ENCODE measurements around the gene INAVA.
"Not testable (repeated sequence)": the region's sequence is repeated elsewhere in the genome, so short reads cannot be mapped to it uniquely, and the experiment has no call there.

The INAVA gene

DNA sequence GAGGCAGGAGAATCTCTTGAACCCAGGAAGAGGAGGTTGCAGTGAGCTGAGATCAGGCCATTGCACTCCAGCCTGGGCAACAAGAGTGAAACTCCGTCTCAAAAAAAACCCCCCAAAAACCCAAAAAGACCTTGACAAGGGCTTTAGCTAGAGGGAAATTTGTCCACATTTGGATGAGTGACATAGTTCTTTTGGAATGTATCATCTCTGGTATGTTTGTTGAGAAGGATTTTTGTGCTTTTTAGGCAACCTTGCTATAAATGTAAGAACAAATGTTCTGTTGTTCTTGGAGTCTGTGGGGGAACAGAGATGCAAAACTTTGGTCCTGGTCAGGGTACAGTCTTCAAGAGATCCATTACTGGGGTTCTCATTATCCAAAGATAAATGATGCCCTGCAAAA lies 28.9 kb downstream of the INAVA start:
- no peak for DNase-seq

DNA sequence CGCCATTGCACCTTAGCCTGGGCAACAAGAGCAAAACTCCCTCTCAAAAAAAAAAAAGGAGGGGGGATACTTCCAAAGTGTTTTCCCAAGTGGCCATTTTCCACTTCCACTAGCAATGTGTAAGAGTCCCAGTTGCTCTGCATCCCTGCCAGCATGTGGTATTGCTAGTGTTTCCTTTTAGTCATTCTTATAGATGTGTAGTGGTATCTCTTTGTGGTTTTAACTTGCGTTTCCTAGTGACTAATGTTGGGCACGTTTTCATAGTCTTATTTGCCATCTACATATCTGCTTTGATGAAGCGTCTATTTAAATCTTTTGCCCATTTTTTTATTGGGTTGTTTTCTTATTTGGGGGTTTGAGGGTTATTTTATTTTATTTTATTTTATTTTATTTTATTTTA lies 31.1 kb downstream of the INAVA start:
- peak; percentile 66 for DNase-seq

GRCh38 chr1:200929530-200930278 lies 35.0 kb downstream of the INAVA start:
- no peak for DNase-seq

DNA sequence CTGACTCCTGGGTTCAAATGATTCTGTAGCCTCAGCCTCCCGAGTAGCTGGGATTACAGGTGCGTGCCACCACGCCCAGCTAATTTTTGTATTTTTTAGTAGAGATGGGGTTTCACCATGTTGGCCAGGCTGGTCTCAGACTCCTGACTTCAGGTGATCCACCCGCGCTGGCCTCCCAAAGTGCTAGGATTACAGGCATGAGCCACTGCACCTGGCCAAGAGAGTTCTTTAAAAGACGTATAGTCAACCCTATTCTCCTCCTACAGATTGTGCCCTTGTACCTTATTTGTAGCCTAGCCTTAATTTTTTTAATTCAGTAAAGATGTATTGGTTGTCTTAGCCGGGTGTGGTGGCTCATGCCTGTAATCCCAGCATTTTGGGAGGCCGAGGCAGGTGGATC lies 35.6 kb downstream of the INAVA start:
- DNase-seq: not testable (repeated sequence)

GRCh38 chr1:200931776-200932175 lies 37.1 kb downstream of the INAVA start:
- no peak for DNase-seq

DNA sequence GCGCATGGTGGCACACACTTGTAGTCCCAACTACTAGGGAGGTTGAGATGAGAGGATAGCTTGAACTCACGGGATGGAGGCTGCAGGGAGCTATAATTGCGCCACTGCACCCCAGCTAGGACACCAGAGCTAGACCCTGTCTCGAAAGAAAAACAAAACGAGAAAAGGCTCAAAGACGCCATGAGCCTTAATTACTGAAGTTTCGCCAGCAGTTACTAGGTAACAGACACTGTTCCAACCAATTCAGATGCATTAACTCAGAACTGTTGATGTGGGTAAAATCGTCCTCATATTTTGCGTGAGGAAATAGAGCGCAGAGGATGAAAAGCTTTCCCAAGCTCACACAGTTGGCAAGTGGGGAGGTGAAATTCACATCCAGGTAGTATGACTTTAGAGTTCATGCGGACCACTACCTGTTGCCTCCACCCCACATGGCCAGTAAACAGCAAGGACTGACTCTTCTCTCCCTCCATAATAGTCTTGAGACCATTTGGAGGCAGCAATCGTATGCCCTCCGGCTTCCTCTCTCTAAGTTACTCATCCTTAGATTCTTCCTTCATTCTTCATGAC lies 40.1 kb downstream of the INAVA start:
- no peak for DNase-seq

- not testable (repeated sequence) for DNase-seq
These were observed 40.7 kb downstream of the INAVA start for GRCh38 chr1:200935286-200935962.

- peak; percentile 5 for DNase-seq
These were observed 44.3 kb downstream of the INAVA start for GRCh38 chr1:200938955-200939354.

DNA sequence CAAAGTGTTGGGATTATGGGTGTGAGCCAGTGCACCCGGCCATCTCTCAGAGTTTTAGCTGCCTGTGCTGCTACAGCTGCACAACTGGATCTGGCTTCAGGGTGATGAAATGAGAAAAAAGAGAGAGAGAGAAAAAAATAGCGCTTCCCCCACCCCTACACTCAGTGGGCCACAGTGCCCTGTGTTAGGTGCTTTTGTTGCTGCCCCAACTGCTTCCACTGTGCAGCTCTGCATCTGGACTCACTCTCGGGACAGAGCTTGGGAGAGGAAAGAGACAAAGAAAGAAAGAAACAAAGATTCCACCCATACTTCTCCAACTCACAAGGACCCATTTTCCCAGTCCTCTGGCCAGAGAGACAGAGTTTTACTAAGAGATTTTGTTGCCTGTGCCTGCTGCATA lies 50.4 kb downstream of the INAVA start:
- DNase-seq: no peak

- DNase-seq: no peak
These were observed 52.4 kb downstream of the INAVA start for GRCh38 chr1:200947059-200947566.

GRCh38 chr1:200949626-200950025 lies 54.9 kb downstream of the INAVA start:
- DNase-seq: no peak

- no peak for DNase-seq
These were observed 56.3 kb downstream of the INAVA start for GRCh38 chr1:200951016-200951415.

DNA sequence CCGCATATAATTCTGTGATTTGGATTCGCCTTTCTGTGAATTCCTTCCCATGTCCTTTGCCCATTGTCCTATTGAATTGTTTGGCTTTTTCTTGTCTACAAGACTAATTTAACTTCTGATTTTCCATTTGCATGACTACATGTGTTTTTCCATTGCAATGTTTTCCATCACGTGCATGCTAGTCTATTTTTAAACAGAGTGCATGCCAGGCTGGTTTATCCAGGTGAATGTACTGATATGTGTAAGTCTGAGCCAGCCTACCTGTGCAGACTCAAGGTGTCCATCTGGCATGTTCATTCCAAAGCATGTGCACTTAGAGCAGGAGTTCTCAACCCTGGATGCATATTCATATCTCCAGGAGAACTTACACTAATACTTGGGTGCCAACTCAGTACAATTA lies 59.7 kb downstream of the INAVA start:
- no peak for DNase-seq

DNA sequence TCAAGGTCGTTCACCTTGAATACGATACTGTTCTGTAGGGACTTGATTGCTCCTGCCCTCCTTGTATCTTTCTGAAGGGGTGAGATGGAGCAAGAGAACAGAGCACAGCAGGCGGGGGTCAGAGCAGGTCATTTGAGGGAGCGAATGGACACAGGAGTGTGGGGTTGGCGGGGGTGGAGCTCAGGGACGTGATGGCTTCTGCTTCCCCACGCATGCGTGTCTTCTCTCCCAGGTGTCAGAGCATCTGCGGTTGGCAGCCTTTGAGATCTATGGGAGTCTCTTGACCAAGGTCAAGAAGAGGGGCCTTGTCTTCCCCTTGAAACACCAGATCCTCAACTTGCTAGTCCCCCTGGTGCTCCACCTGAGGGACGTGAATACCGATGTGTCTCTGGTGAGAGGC lies 63.9 kb downstream of the INAVA start:
- no peak for DNase-seq

DNA sequence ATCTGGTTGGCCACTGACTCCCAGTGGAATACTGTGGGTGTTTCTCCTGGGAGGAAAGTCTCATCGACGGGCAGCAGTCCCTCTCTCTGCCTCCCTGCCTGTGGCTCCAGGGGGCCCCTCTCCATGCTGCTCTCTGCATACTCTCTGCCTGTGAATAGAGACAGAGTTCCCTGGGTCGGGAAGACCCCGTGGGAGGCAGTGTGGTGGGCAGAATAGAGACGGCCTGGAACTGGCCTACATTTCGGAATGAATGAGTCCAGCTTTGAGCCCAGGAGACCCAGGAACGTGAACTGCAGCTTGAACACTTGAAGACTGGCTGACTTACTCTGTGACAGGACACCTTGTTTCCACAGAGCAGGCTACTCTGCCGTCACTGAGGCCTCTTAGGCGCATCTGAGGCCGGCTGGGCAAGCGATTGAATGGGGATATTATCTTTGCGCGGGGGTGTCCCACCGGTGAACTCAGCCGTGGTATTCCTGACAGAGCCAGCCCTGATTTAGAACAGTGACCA lies 64.8 kb downstream of the INAVA start:
- DNase-seq: no peak

DNA sequence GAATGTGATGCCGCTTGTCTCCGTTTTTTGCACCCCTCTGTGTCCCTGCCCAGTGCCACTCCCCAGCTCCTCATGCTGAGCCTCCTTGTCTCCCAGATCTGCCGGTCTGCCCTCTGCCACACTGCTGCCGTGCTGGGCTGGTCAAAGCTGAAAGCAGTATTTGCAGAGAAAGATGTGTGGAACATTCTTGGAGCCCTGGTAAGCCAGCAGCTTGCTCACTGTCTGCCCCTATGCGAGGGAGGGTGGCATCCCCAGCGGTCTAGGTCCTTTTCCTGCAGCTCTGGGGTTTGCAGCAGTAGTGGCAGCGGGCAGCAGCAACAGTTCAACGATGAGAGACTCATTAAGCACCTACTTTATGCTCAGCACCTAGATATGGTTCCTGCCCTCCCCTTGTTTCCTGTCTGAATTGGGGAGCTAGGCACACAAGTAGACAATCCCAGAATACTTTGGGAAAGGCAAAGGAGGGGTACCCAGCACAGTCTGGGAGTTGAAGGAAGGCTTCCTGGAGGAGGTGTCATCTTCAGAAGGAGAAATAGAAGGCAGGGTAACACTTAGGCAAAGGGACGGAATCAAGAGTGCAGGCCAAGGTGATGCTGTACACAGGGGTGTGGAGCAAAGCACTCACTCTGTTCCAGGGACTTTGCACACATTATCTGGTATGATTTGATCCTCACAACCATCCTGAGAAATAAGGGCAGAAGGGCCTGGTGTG lies 65.7 kb downstream of the INAVA start:
- no peak for DNase-seq

- DNase-seq: no peak
These were observed 66.2 kb downstream of the INAVA start for GRCh38 chr1:200960948-200961340.

GRCh38 chr1:200962151-200962550 lies 67.5 kb downstream of the INAVA start:
- not testable (repeated sequence) for DNase-seq

DNA sequence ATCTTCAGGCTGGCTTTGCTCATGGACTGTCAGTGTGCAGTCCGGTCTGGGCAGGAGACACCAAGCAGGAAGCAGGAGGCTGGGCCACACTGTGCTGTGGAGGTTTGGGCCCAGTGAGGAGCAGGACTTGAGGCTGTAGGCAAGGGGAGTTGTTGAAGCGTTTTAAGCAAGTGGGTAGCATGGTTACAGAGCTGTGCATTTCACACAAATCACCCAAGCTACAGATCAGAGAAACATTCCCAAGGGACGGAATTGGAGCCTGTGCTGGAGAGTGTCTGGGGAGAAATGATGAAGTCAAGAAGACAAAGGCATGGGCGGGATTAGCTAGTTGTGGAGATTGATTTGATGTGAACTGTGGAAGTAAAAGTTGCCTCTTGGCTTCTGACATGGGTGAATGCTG lies 67.9 kb downstream of the INAVA start:
- DNase-seq: no peak

DNA sequence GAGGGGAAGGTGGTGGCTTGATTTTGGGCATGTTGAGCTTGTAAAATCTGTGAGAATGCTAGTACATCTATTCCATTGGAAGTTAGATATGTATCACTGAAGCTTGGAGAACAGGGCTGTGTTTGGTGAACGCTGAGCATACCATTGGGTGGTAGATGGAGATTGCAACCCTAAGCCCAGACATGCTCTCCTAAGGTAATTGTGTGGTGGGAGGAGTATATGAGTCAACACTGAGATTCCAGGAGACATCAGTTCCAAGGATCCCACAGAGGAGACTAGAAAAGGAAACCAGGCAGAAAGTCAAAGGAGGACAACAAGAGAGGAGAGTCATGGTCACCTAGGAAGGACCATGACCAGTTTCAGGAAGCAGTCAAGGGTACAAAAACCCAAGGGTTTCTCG lies 68.4 kb downstream of the INAVA start:
- no peak for DNase-seq

DNA sequence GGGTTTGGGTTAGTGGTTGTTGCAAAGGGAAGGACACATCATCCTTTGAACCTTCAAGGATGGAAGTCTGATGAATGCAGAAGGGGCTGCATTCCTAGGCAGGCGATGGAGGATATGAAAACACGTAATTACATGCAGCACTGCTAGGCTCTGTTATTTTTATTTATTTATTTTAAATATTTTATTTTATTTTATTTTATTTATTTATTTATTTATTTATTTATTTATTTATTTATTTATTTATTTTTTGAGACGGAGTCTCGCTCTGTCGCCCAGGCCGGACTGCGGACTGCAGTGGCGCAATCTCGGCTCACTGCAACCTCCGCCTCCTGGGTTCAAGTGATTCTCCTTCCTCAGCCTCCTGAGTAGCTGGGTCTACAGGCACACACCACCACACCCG lies 69.2 kb downstream of the INAVA start:
- DNase-seq: not testable (repeated sequence)

Measured in activated CD4-positive, alpha-beta T cell treated with anti-CD3 and anti-CD28 coated beads, Interleukin-2, amount 50 U/mL, for 16 hours (primary cell).